ENCODE results near the gene LYRM9. TPM values are rescaled to one million over a fixed set of nuclear protein-coding genes. Genes with fewer than 3 reads are reported as not detected.
A peak's percentile ranks its signal among the peaks of the same experiment; 100 is the strongest.

Gene LYRM9
- total and polyA plus RNA-seq, 2 of the 8 experiments (the other 6 are each of a cell fraction or from before 2014, with no cell fraction given): 4.3 to 5.2 TPM

DNA sequence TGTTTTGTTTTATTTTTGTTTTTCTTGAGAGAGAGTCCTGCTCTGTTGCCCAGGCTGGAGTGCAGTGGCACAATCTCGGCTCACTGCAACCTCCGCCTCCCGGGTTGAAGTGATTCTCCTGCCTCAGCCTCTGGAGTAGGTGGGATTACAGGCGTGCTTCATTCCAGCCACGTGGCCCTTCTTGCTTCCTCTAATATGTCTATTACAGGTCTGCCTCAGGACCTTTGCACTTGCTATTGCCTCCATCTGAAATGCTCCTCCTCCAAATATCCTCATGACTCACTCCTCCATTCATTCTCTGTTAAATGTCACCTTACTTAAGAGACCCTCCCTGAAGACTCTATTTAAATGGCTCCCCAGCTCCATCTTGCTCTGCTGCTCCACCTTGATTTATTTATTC is 39.0 kb downstream of the LYRM9 start:
- H3K4me2 ChIP-seq (ENCODE audit: insufficient read depth in 1 of 2, low read depth in 2 of 2, low read length in 2 of 2): no peak overlapping the region
- no peak overlapping the region for H3K4ac ChIP-seq (replicated peaks; ENCODE audit: insufficient read length, low read depth, low read length)
- no peak overlapping the region for H2BK12ac ChIP-seq (ENCODE audit: low read depth, low read length)
- H3K79me2 ChIP-seq (ENCODE audit: control insufficient read depth in 1 of 2, insufficient read depth in 2 of 2, low read length in 2 of 2): no peaks in the 10 kb centered on the region
- no peak for FAIRE-seq
- no peak overlapping the region for H3K4me3 ChIP-seq (ENCODE audit: extremely low read depth in 1 of 4, insufficient read depth in 2 of 4, low read depth in 3 of 4, low read length in 4 of 4)
- ChIA-PET POLR2A (ENCODE audit: partially characterized antibody) (no interaction called here), CTCF (ENCODE audit: partially characterized antibody) (no interaction called here)
- H4K91ac ChIP-seq (replicated peaks; ENCODE audit: insufficient read length, low read length): no peak overlapping the region
- H3K27ac ChIP-seq (ENCODE audit: low read depth, low read length): no peak overlapping the region
- H3K56ac ChIP-seq (replicated peaks; ENCODE audit: insufficient read length, low read depth, low read length): no peak overlapping the region
- H2AFZ ChIP-seq (ENCODE audit: low read length): no peak overlapping the region
- no peak for DNase-seq (ENCODE audit: low read depth in 1 of 2, low spot score in 2 of 2)
- no peaks in the 10 kb centered on the region for H3K23me2 ChIP-seq (ENCODE audit: low read depth, low read length)
- H4K5ac ChIP-seq (ENCODE audit: insufficient read length, low read depth, low read length): no peak overlapping the region
- no peak overlapping the region for H4K8ac ChIP-seq (ENCODE audit: extremely low read depth, insufficient read depth, low read length)
- peaks cover 3 to 12% (median 3%) of the 10 kb centered on the region in 4 experiments; a peak in 6 of 7 replicates for H3K4me1 ChIP-seq (replicated peaks in 1 of 4; ENCODE audit: control insufficient read depth in 3 of 4, insufficient read depth in 4 of 4, low read length in 3 of 4)
- H3K27me3 ChIP-seq (replicated peaks in 1 of 4; ENCODE audit: control insufficient read depth in 3 of 4, extremely low read depth in 1 of 4, insufficient read depth in 3 of 4, low read length in 3 of 4): no peaks in the 10 kb centered on the region
- no peak overlapping the region for H2BK120ac ChIP-seq (replicated peaks; ENCODE audit: low read depth, low read length)
- no peak overlapping the region for H3K18ac ChIP-seq (ENCODE audit: extremely low read depth, low read length)
- no peaks in the 10 kb centered on the region for H4K20me1 ChIP-seq (replicated peaks in 1 of 2; ENCODE audit: control insufficient read depth in 1 of 2, insufficient read depth in 2 of 2, low read length in 2 of 2)
- H2BK20ac ChIP-seq (ENCODE audit: low read length): no peak overlapping the region
- H3K9me3 ChIP-seq (ENCODE audit: insufficient read depth in 2 of 2, low read depth in 1 of 2, low read length in 1 of 2): no peaks in the 10 kb centered on the region
- WGBS, 2 experiments (ENCODE audit: extremely low coverage in 1 of 2, insufficient coverage in 1 of 2, insufficient read length in 1 of 2, insufficient replicate concordance in 2 of 2, low coverage in 1 of 2, low lambda C conversion rate in 2 of 2, missing lambda C conversion rate in 1 of 2): 88% methylated on average over 5 of the region's 5 CpGs; no CpG with 5 or more reads in 1 of the 2 experiments
- no peak overlapping the region for H3K14ac ChIP-seq (ENCODE audit: insufficient read length)
- H3K9ac ChIP-seq (replicated peaks in 1 of 4; ENCODE audit: extremely low read depth in 1 of 4, low read depth in 3 of 4, low read length in 3 of 4): no peak overlapping the region
- no peak overlapping the region for H2BK15ac ChIP-seq (ENCODE audit: low read length)
- H2BK5ac ChIP-seq (ENCODE audit: low read depth, low read length): no peak overlapping the region
- no peak overlapping the region for H2AK5ac ChIP-seq (ENCODE audit: low read depth, low read length)
- H3K36me3 ChIP-seq (ENCODE audit: control insufficient read depth in 2 of 4, insufficient read depth in 4 of 4, low read length in 3 of 4): no peaks in the 10 kb centered on the region
- no peaks in the 10 kb centered on the region for H3K79me1 ChIP-seq (ENCODE audit: low read depth, low read length)
- H3K23ac ChIP-seq (ENCODE audit: insufficient read length): no peak overlapping the region
- TF ChIP-seq SP1 (IDR thresholded peaks at IDR 0.05; ENCODE audit: low read depth, low read length) (no peak), EZH2 (IDR thresholded peaks at IDR 0.05; ENCODE audit: low read depth, low read length, severe bottlenecking) (no peak), KDM1A (IDR thresholded peaks at IDR 0.05; ENCODE audit: borderline replicate concordance, low read length) (peak; percentile 40; the same call in 1 of the 2 replicates), KDM5A (IDR thresholded peaks at IDR 0.05; ENCODE audit: low read length) (no peak)

Measured in H1 (cell line).